ENCODE measurements around the gene FAM193A. TPM values are rescaled to one million over a fixed set of nuclear protein-coding genes. Genes with fewer than 3 reads are reported as not detected.

FAM193A gene
- total and polyA plus RNA-seq, 2 experiments from 2014 or later = 12.0 to 22.9 TPM

DNA sequence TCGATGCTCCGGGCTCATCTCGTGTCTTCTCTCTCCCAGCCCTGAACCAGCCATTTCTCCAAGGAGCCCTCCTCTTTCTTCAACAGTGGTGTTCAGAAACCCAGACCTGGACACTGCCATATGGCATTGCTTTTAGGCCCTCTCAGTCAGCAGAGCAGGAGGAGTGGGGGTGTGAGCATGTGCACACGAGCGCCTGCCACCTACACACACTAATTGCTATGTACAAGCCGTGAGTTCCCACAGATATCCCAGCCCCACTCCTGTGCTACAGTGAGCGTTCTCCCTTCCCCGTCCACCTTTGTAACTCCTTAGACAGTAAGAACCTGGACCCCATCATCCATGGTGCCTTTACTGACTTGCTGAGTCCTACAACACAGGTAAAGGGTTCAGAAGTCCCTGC is 165.9 kb downstream of the FAM193A start (continued):
- TF ChIP-seq ZNF462 (CRISPR knock-in tag; IDR thresholded peaks at IDR 0.05) = no peak
- TF ChIP-seq, protein P1, sequence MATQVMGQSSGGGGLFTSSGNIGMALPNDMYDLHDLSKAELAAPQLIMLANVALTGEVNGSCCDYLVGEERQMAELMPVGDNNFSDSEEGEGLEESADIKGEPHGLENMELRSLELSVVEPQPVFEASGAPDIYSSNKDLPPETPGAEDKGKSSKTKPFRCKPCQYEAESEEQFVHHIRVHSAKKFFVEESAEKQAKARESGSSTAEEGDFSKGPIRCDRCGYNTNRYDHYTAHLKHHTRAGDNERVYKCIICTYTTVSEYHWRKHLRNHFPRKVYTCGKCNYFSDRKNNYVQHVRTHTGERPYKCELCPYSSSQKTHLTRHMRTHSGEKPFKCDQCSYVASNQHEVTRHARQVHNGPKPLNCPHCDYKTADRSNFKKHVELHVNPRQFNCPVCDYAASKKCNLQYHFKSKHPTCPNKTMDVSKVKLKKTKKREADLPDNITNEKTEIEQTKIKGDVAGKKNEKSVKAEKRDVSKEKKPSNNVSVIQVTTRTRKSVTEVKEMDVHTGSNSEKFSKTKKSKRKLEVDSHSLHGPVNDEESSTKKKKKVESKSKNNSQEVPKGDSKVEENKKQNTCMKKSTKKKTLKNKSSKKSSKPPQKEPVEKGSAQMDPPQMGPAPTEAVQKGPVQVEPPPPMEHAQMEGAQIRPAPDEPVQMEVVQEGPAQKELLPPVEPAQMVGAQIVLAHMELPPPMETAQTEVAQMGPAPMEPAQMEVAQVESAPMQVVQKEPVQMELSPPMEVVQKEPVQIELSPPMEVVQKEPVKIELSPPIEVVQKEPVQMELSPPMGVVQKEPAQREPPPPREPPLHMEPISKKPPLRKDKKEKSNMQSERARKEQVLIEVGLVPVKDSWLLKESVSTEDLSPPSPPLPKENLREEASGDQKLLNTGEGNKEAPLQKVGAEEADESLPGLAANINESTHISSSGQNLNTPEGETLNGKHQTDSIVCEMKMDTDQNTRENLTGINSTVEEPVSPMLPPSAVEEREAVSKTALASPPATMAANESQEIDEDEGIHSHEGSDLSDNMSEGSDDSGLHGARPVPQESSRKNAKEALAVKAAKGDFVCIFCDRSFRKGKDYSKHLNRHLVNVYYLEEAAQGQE (IDR thresholded peaks at IDR 0.05; ENCODE audit: unreplicated experiment) = no peak
- no peak for TF ChIP-seq NANOG (IDR thresholded peaks at IDR 0.05; ENCODE audit: borderline replicate concordance)
- TF ChIP-seq ZNF114 (CRISPR knock-in tag; IDR thresholded peaks at IDR 0.05) = no peak
- no peak for TF ChIP-seq ZNF331 (CRISPR knock-in tag; IDR thresholded peaks at IDR 0.05; ENCODE audit: low read depth)

- DNase-seq (ENCODE audit: low spot score) (no peak), ATAC-seq (no peak)
- H3K4me2 ChIP-seq = no peak overlapping the region
- no peak overlapping the region for H2AFZ ChIP-seq
- no peak overlapping the region for H3K27ac Mint-ChIP-seq
- no peak overlapping the region for H3K4me3 Mint-ChIP-seq
- 0 out of 2 replicates have a peak, but pooled peaks cover 3% of the 10 kb centered on the region for H3F3A ChIP-seq (replicated peaks; ENCODE audit: low read depth)
- no peaks in the 10 kb centered on the region for H3K27me3 ChIP-seq (ENCODE audit: insufficient read depth)
- H3K4me3 ChIP-seq = no peak overlapping the region
- H3K4me1 Mint-ChIP-seq = no peaks in the 10 kb centered on the region
- H4K20me1 ChIP-seq (replicated peaks; ENCODE audit: insufficient read depth) = peaks cover 4% of the 10 kb centered on the region; the same call in 1 of the 2 replicates
- H3K36me3 Mint-ChIP-seq (ENCODE audit: low read depth) = peaks cover 71% of the 10 kb centered on the region
- H3K4me1 ChIP-seq (ENCODE audit: insufficient read depth) = no peaks in the 10 kb centered on the region
- no peak overlapping the region for H3K27ac ChIP-seq (ENCODE audit: low read depth)
- no peaks in the 10 kb centered on the region for H3K79me2 ChIP-seq (replicated peaks; ENCODE audit: insufficient read depth)
- peaks cover 37% of the 10 kb centered on the region for H3K36me3 ChIP-seq (ENCODE audit: insufficient read depth)
- no peaks in the 10 kb centered on the region for H3K9me3 Mint-ChIP-seq
- H3K27me3 Mint-ChIP-seq (ENCODE audit: insufficient read depth, low read depth, poor library complexity) = no peaks in the 10 kb centered on the region
- H3K9me2 ChIP-seq (ENCODE audit: insufficient read depth) = no peaks in the 10 kb centered on the region
- no peak for TF ChIP-seq JUNB (IDR thresholded peaks at IDR 0.05; ENCODE audit: unreplicated experiment)
- TF ChIP-seq, protein P2, sequence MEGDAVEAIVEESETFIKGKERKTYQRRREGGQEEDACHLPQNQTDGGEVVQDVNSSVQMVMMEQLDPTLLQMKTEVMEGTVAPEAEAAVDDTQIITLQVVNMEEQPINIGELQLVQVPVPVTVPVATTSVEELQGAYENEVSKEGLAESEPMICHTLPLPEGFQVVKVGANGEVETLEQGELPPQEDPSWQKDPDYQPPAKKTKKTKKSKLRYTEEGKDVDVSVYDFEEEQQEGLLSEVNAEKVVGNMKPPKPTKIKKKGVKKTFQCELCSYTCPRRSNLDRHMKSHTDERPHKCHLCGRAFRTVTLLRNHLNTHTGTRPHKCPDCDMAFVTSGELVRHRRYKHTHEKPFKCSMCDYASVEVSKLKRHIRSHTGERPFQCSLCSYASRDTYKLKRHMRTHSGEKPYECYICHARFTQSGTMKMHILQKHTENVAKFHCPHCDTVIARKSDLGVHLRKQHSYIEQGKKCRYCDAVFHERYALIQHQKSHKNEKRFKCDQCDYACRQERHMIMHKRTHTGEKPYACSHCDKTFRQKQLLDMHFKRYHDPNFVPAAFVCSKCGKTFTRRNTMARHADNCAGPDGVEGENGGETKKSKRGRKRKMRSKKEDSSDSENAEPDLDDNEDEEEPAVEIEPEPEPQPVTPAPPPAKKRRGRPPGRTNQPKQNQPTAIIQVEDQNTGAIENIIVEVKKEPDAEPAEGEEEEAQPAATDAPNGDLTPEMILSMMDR (conservative IDR thresholded peaks at IDR 0.05; ENCODE audit: low read depth in 2 of 2) = no peak
- no peak for TF ChIP-seq EZH2phosphoT487 (IDR thresholded peaks at IDR 0.05; ENCODE audit: unreplicated experiment)
- no peak for TF ChIP-seq NANOG (IDR thresholded peaks at IDR 0.05; ENCODE audit: borderline replicate concordance)
- TF ChIP-seq EZH2 (IDR thresholded peaks at IDR 0.05; ENCODE audit: low read depth, unreplicated experiment) = no peak
These were observed 166.3 kb downstream of the FAM193A start for GRCh38 chr4:2702770-2703169.
